Kidney (tissue), 14 donors: Measurements from ENCODE around the gene USP22. TPM values are rescaled to one million over a fixed set of nuclear protein-coding genes. Genes with fewer than 3 reads are reported as not detected.
A peak's percentile ranks its signal among the peaks of the same experiment; 100 is the strongest.

Experiments used
- DNase-seq, 5 donors: peaks; one replicate each; pipeline ENCODE4 v3.0.0-alpha.2; 2013 to 2020
- FAIRE-seq: peaks from 2 replicates; lab custom pipeline; 2012; peaks lifted over from hg19 to GRCh38; lab: Jason Lieb, UNC
- H3K27ac ChIP-seq, 2 donors: one replicate each; pipeline ENCODE4 v1.7.0; 2013; ENCODE audit warnings: low read depth in 2 of 2, low read length in 2 of 2, inconsistent platforms in 1 of 2
- H3K27me3 ChIP-seq: one replicate; pipeline ENCODE4 v1.7.1; 2013; ENCODE audit warnings: low read length, inconsistent platforms; ENCODE audit not compliant: control insufficient read depth, insufficient read depth
- H3K36me3 ChIP-seq, 3 donors: one replicate each; pipeline versions ENCODE4 v1.7.0 to v1.7.1; 2013; ENCODE audit warnings: low read length in 3 of 3, control low read depth in 1 of 3, inconsistent platforms in 1 of 3; ENCODE audit not compliant: insufficient read depth in 3 of 3, control insufficient read depth in 2 of 3
- H3K4me1 ChIP-seq, 3 donors: one replicate each; pipeline versions ENCODE4 v1.7.0 to v1.7.1; 2013; ENCODE audit warnings: low read length in 3 of 3, inconsistent platforms in 1 of 3, low read depth in 1 of 3; ENCODE audit not compliant: control insufficient read depth in 2 of 3, insufficient read depth in 2 of 3
- H3K4me3 ChIP-seq, 3 donors: one replicate each; pipeline versions ENCODE4 v1.7.0 to v1.8.1; 2013; ENCODE audit warnings: low read length in 3 of 3, control low read depth in 1 of 3, inconsistent platforms in 1 of 3
- H3K9ac ChIP-seq, 3 donors: one replicate each; pipeline versions ENCODE4 v1.7.0 to v1.7.1; 2013; ENCODE audit warnings: low read length in 3 of 3, control low read depth in 1 of 3, inconsistent platforms in 1 of 3
- H3K9me3 ChIP-seq, 3 donors: one replicate each; pipeline versions ENCODE4 v1.7.0 to v1.7.1; 2013; ENCODE audit warnings: low read length in 3 of 3, control low read depth in 1 of 3, inconsistent platforms in 1 of 3; ENCODE audit not compliant: control insufficient read depth in 2 of 3, insufficient read depth in 1 of 3
- CTCF ChIP-seq: IDR thresholded peaks from 3 replicates; pipeline ENCODE4 v1.5.1; 2012; ENCODE audit warnings: mild to moderate bottlenecking, moderate library complexity, borderline replicate concordance; ENCODE audit not compliant: insufficient read depth; ENCODE audit errors: extremely low read depth
- intact Hi-C: fragments of 100-400 bp; cut with DNase I; formaldehyde crosslinking; loops from one replicate; pipeline ENCODE4 v1.11.1; 2022
- polyA plus RNA-seq: library from polyadenylated mRNA; stranded (reverse); fragments of 350-450 nt; fragmentation: Illumina TruSeq; extraction: RNeasy Lipid Tissue Mini Kit (QIAGEN cat#74804); gene quantifications from one replicate; pipeline ENCODE4 v1.2.3, GENCODE V29; 2014; ENCODE audit warnings: low read depth, low replicate concordance; ENCODE audit not compliant: insufficient read depth
- total RNA-seq: library from RNA; stranded (reverse); fragmentation: NEBNext Ultra II Directional; extraction: Animal tissue kit (Norgen Biotek cat#: 25700); gene quantifications from one replicate; pipeline ENCODE4 v1.2.1, GENCODE V29; 2021
- donor health status: control.
- donor health status: control.
- donor health status: control.
- donor health status: control.
- donor health status: control.
- donor health status: DM: yes; HTN: yes; CAD: no.
- donor health status: Normal renal cell carcinoma (clear cell type).

USP22 gene
- total and polyA plus RNA-seq, 2 donors from 2014 or later: 47.8 to 176 TPM

GRCh38 chr17:21082001-21082436 is 39.2 kb upstream of the USP22 start:
- no peak for FAIRE-seq
- intact Hi-C loops: no loop called here
- no peak for TF ChIP-seq CTCF
- Histone ChIP-seq H3K27ac (no peak overlapping the region), H3K9ac (no peak overlapping the region), H3K9me3 (no peaks in the 10 kb centered on the region), H3K4me3 (no peak overlapping the region), H3K27me3 (no peaks in the 10 kb centered on the region), H3K36me3 (no peaks in the 10 kb centered on the region), H3K4me1 (no peaks in the 10 kb centered on the region)
- DNase-seq: no peak

GRCh38 chr17:21079196-21079595 is 36.4 kb upstream of the USP22 start:
- intact Hi-C loops: no loop called here
- no peak for FAIRE-seq
- H3K4me3 ChIP-seq: no peak overlapping the region
- no peak overlapping the region for H3K9ac ChIP-seq
- no peaks in the 10 kb centered on the region for H3K4me1 ChIP-seq
- DNase-seq: no peak
- TF ChIP-seq CTCF: no peak
- no peaks in the 10 kb centered on the region for H3K9me3 ChIP-seq
- H3K27ac ChIP-seq: no peak overlapping the region
- no peaks in the 10 kb centered on the region for H3K27me3 ChIP-seq
- no peaks in the 10 kb centered on the region for H3K36me3 ChIP-seq

- intact Hi-C loops: no loop called here
- FAIRE-seq: no peak
- H3K27me3 ChIP-seq: no peaks in the 10 kb centered on the region
- no peak overlapping the region for H3K9ac ChIP-seq
- no peaks in the 10 kb centered on the region for H3K9me3 ChIP-seq
- no peaks in the 10 kb centered on the region for H3K36me3 ChIP-seq
- no peak overlapping the region for H3K4me3 ChIP-seq
- TF ChIP-seq CTCF: no peak
- no peak overlapping the region for H3K27ac ChIP-seq
- no peaks in the 10 kb centered on the region for H3K4me1 ChIP-seq
- peak in 1 of 5 donors; percentile 13 for DNase-seq
These were observed 35.4 kb upstream of the USP22 start for GRCh38 chr17:21078016-21078780.
